Measurements from ENCODE around the gene CPNE7. TPM values are rescaled to one million over a fixed set of nuclear protein-coding genes. Genes with fewer than 3 reads are reported as not detected.
A peak's percentile ranks its signal among the peaks of the same experiment; 100 is the strongest.

CPNE7 gene
- polyA plus RNA-seq, 3 donors: not detected

GRCh38 chr16:89554343-89554742, 21.2 kb upstream of the CPNE7 start:
- Mint-ChIP-seq H3K36me3 (peaks cover 54 to 73% of the 10 kb centered on the region in 2 donors), H3K4me3 (no peak overlapping the region), H3K27me3 (ENCODE audit: low read depth in 3 of 3) (peaks cover 0 to 2% (median 0%) of the 10 kb centered on the region in 3 donors), H3K4me1 (peaks cover 17% of the 10 kb centered on the region), H3K27ac (peak overlapping the region in 1 of 7 donors; percentile 32), H3K9me3 (no peaks in the 10 kb centered on the region)
- no peaks in the 10 kb centered on the region for H3K27me3 ChIP-seq (ENCODE audit: control insufficient read depth in 2 of 2, insufficient read depth in 2 of 2, low read length in 2 of 2)
- no peaks in the 10 kb centered on the region for H3K9me3 ChIP-seq (replicated peaks in 1 of 2; ENCODE audit: control insufficient read depth in 1 of 2, insufficient read depth in 1 of 2, low read length in 2 of 2)
- DNase-seq: no peak
- 97% methylated on average over 11 of the region's 12 CpGs for WGBS (ENCODE audit: insufficient coverage)
- H3K4me3 ChIP-seq (replicated peaks in 1 of 3; ENCODE audit: low read depth in 2 of 3, low read length in 3 of 3): no peak overlapping the region
- no peak overlapping the region for H3K27ac ChIP-seq (ENCODE audit: low read depth in 1 of 2, low read length in 2 of 2)
- H3K36me3 ChIP-seq (replicated peaks in 1 of 2; ENCODE audit: control insufficient read depth in 1 of 2, insufficient read depth in 2 of 2, low read length in 2 of 2): peaks cover 50 to 70% of the 10 kb centered on the region in 2 donors
- H3K9ac ChIP-seq (ENCODE audit: insufficient read depth, low read length, poor library complexity, severe bottlenecking): no peak overlapping the region
- intact Hi-C loops (cut with micrococcal nuclease): no loop called here
- H2AFZ ChIP-seq (ENCODE audit: insufficient read depth, low read depth, low read length, poor library complexity, severe bottlenecking): no peak overlapping the region
- H3K4me1 ChIP-seq (ENCODE audit: control insufficient read depth in 1 of 2, insufficient read depth in 2 of 2, low read length in 2 of 2): peaks cover 10 to 13% of the 10 kb centered on the region in 2 donors
- H4K20me1 ChIP-seq (ENCODE audit: insufficient read depth, low read length): no peaks in the 10 kb centered on the region
- no peaks in the 10 kb centered on the region for H3K79me2 ChIP-seq (ENCODE audit: insufficient read depth, low read length)
- no peak overlapping the region for H3K4me2 ChIP-seq (replicated peaks; ENCODE audit: extremely low read depth, low read length, poor library complexity, severe bottlenecking)
- TF ChIP-seq CTCF (IDR thresholded peaks at IDR 0.05): no peak

- no peaks in the 10 kb centered on the region for H3K27me3 ChIP-seq (ENCODE audit: control insufficient read depth in 2 of 2, insufficient read depth in 2 of 2, low read length in 2 of 2)
- Mint-ChIP-seq H3K9me3 (no peaks in the 10 kb centered on the region), H3K27ac (no peak overlapping the region), H3K4me3 (no peak overlapping the region), H3K36me3 (peaks cover 49 to 64% of the 10 kb centered on the region in 2 donors), H3K4me1 (peaks cover 24% of the 10 kb centered on the region), H3K27me3 (ENCODE audit: low read depth in 3 of 3) (peaks cover 0 to 2% (median 0%) of the 10 kb centered on the region in 3 donors)
- no peak overlapping the region for H3K4me2 ChIP-seq (replicated peaks; ENCODE audit: extremely low read depth, low read length, poor library complexity, severe bottlenecking)
- no peaks in the 10 kb centered on the region for H3K79me2 ChIP-seq (ENCODE audit: insufficient read depth, low read length)
- TF ChIP-seq CTCF (IDR thresholded peaks at IDR 0.05): no peak
- no peak overlapping the region for H3K27ac ChIP-seq (ENCODE audit: low read depth in 1 of 2, low read length in 2 of 2)
- no peaks in the 10 kb centered on the region for H4K20me1 ChIP-seq (ENCODE audit: insufficient read depth, low read length)
- no peak for DNase-seq
- intact Hi-C loops (cut with micrococcal nuclease): loop anchor here (5.0 kb wide), 1 partner anchor 223 kb away; no protein-coding TSS in a partner anchor
- no peak overlapping the region for H3K4me3 ChIP-seq (replicated peaks in 1 of 3; ENCODE audit: low read depth in 2 of 3, low read length in 3 of 3)
- 98% methylated on average over 16 of the region's 16 CpGs for WGBS (ENCODE audit: insufficient coverage)
- H3K9ac ChIP-seq (ENCODE audit: insufficient read depth, low read length, poor library complexity, severe bottlenecking): no peak overlapping the region
- no peaks in the 10 kb centered on the region for H3K9me3 ChIP-seq (replicated peaks in 1 of 2; ENCODE audit: control insufficient read depth in 1 of 2, insufficient read depth in 1 of 2, low read length in 2 of 2)
- peaks cover 19% of the 10 kb centered on the region in 2 donors for H3K4me1 ChIP-seq (ENCODE audit: control insufficient read depth in 1 of 2, insufficient read depth in 2 of 2, low read length in 2 of 2)
- H3K36me3 ChIP-seq (replicated peaks in 1 of 2; ENCODE audit: control insufficient read depth in 1 of 2, insufficient read depth in 2 of 2, low read length in 2 of 2): peaks cover 48 to 60% of the 10 kb centered on the region in 2 donors
- H2AFZ ChIP-seq (ENCODE audit: insufficient read depth, low read depth, low read length, poor library complexity, severe bottlenecking): no peak overlapping the region
These were observed 20.3 kb upstream of the CPNE7 start for GRCh38 chr16:89555265-89555664.
